Measurements from ENCODE around the gene TMC2.
"Not testable (repeated sequence)": the region's sequence is repeated elsewhere in the genome, so short reads cannot be mapped to it uniquely, and the experiment has no call there.

Gene TMC2, protein sequence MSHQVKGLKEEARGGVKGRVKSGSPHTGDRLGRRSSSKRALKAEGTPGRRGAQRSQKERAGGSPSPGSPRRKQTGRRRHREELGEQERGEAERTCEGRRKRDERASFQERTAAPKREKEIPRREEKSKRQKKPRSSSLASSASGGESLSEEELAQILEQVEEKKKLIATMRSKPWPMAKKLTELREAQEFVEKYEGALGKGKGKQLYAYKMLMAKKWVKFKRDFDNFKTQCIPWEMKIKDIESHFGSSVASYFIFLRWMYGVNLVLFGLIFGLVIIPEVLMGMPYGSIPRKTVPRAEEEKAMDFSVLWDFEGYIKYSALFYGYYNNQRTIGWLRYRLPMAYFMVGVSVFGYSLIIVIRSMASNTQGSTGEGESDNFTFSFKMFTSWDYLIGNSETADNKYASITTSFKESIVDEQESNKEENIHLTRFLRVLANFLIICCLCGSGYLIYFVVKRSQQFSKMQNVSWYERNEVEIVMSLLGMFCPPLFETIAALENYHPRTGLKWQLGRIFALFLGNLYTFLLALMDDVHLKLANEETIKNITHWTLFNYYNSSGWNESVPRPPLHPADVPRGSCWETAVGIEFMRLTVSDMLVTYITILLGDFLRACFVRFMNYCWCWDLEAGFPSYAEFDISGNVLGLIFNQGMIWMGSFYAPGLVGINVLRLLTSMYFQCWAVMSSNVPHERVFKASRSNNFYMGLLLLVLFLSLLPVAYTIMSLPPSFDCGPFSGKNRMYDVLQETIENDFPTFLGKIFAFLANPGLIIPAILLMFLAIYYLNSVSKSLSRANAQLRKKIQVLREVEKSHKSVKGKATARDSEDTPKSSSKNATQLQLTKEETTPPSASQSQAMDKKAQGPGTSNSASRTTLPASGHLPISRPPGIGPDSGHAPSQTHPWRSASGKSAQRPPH

DNA sequence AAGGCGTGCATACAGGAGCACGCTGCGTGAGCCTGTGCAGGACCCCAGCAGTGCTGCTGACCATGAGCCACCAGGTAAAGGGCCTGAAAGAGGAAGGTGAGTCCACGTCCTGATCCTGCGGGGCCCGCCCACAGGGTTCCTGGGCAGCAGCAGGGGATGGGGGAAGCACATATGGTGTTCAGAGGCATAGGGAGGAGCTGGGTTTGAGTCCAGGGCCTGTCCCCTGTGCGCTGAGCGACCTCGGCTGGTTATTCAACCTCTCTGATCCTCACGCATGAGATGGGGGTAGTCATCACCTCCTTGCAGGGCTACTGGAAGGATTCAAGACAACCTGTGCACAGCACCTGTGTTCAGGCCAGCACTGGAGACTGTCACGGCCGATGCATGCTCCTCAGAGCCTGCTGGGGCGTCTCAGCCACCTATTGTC lies at the start of gene TMC2:
TMC2 (plus strand) TSS at position 14 of the 427 bp plus-strand sequence; CDS start at position 63, 49 bp downstream.
- DNase-seq (ENCODE audit: insufficient read length, low spot score) = no peak
- no peak for FAIRE-seq
- TF ChIP-seq, protein P1, sequence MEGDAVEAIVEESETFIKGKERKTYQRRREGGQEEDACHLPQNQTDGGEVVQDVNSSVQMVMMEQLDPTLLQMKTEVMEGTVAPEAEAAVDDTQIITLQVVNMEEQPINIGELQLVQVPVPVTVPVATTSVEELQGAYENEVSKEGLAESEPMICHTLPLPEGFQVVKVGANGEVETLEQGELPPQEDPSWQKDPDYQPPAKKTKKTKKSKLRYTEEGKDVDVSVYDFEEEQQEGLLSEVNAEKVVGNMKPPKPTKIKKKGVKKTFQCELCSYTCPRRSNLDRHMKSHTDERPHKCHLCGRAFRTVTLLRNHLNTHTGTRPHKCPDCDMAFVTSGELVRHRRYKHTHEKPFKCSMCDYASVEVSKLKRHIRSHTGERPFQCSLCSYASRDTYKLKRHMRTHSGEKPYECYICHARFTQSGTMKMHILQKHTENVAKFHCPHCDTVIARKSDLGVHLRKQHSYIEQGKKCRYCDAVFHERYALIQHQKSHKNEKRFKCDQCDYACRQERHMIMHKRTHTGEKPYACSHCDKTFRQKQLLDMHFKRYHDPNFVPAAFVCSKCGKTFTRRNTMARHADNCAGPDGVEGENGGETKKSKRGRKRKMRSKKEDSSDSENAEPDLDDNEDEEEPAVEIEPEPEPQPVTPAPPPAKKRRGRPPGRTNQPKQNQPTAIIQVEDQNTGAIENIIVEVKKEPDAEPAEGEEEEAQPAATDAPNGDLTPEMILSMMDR (IDR thresholded peaks at IDR 0.05; ENCODE audit: insufficient read depth, missing control alignments) = no peak

DNA sequence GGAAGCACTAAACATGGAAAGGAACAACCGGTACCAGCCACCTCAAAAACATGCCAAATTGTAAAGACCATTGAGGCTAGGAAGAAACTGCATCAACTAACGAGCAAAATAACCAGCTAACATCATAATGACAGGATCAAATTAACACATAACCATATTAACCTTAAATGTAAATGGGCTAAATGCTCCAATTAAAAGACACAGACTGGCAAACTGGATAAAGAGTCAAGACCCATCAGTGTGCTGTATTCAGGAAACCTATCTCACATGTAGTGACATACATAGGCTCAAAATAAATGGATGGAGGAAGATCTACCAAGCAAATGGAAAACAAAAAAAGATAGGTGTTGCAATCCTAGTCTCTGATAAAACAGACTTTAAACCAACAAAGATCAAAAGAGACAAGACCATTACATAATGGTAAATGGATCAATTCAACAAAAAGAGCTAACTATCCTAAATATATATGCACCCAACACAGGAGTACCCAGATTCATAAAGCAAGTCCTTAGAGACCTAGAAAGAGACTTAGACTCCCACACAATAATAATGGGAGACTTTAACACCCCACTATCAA lies 33.5 kb upstream of the TMC2 start:
- DNase-seq (ENCODE audit: insufficient read length, low spot score); FAIRE-seq: not testable (repeated sequence)

DNA sequence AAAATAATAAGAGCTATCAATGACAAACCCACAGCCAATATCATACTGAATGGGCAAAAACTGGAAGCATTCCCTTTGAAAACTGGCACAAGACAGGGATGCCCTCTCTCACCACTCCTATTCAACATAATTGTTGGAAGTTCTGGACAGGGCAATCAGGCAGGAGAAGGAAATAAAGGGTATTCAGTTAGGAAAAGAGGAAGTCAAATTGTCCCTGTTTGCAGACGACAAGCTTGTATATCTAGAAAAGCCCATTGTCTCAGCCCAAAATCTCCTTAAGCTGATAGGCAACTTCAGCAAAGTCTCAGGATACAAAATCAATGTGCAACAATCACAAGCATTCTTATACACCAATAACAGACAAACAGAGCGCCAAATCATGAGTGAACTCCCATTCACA lies 31.6 kb upstream of the TMC2 start:
- not testable (repeated sequence) for FAIRE-seq; DNase-seq (ENCODE audit: insufficient read length, low spot score)

DNA sequence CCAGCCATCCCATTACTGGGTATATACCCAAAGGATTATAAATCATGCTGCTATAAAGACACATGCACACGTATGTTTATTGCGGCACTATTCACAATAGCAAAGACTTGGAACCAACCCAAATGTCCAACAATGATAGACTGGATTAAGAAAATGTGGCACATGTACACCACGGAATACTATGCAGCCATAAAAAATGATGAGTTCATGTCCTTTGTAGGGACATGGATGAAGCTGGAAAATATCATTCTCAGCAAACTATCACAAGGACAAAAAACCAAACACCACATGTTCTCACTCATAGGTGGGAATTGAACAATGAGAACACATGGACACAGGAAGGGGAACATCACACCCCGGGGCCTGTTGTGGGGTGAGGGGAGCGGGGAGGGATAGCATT lies 29.9 kb upstream of the TMC2 start:
- FAIRE-seq; DNase-seq (ENCODE audit: insufficient read length, low spot score): not testable (repeated sequence)

DNA sequence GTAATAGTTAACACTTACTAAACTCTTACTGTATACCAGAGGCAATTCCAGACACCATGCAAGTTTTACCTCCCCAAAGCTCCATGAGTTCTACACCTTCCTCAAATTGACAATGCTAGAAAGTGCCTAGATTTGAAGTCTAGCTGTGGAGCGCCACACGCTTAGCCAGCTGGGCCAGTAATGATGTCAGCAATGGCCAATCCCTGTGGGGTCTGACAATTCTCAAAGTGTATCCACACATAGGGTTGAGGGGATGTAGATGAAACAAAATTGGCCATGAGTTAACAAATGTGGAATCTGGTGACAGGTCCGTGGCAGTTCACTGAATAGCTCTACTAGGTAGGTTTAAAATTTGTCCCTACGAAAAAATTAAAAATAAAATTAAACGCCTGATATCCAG lies 28.9 kb upstream of the TMC2 start:
- TF ChIP-seq, protein P1 (IDR thresholded peaks at IDR 0.05; ENCODE audit: insufficient read depth, missing control alignments) = no peak
- FAIRE-seq = no peak
- no peak for DNase-seq (ENCODE audit: insufficient read length, low spot score)

DNA sequence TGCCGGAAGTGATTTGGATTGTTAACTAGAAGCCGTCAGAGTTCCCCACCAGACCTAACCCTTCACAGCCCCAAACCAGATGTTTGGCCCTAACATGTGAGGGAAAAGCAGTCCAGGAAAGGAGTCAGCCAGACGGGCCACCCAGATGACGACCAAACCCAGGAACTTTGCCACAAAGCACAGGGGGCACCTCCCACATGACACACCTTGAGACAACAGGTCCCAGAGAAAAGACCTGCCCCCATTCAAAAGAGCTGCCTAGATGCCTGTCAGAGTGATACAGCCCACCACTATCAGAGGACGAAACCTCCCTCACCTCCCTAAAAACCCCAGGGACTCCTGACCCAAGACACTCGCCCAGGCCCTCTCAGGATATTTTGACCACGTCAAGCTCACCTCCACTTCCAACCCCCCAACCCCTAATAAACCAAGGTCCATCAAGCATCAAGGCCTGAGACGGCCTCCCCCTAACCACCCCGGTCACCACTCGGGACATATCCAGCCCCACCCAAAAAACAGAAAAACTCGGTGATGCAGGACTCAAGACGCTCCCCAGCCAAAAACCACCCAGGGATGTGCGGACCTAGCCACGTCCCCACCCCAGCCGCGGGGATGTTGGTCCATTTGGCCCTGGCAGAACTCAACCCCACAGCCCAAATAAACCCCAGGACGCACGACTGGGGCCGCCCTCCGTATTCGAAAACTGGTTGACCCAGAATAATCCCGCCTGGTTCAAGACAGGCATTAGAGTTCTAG lies 28.3 kb upstream of the TMC2 start:
- TF ChIP-seq, protein P1 (IDR thresholded peaks at IDR 0.05; ENCODE audit: insufficient read depth, missing control alignments) = no peak
- DNase-seq (ENCODE audit: insufficient read length, low spot score) (no peak), FAIRE-seq (no peak)

DNA sequence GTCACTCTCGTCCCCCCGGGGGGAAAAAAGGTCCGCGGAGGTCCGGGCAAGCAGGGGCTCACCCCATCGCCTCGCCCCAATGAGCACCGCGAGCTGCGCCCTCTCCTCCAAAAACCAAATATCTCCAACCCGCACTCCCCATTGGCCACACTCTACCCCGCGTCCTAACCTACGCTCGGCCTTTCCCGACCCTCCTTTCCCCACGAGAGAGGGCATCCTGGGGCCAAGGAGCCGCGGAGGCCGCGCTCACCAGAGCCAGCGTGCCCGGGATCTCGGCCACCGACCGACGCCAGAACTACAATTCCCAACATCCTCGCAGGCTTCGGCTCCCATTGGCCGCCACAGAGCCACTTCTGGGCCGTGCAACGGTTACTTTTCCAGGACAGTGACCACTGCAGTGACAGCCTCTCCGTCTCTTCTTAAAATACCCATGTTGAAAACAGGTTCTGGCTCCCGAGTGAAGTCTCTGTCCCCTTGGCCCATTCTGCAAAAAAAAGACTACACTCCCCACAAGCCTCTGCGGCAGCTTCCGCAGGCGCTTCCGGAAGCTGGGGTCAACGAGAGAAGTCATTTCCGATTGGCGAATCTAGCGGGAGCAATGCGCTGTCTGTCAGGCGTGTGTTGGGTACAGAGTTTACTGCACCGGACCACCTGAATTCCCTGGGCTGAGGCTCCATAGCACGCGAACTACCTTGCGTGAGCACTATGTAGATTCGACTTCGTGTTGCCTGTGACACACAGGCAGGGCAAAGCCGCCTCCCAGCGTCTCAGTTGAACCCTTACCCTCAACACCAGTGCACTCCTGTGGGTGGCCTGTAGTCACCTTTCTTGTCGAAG lies 27.5 kb upstream of the TMC2 start, which contains the start of gene ZNF343:
ZNF343 (minus strand) TSS at position 285 of the 837 bp plus-strand sequence. CDS start 15,020 bp downstream, outside the sequence.
- FAIRE-seq (no peak), DNase-seq (ENCODE audit: insufficient read length, low spot score) (peak; percentile 36)
- TF ChIP-seq, protein P1 (IDR thresholded peaks at IDR 0.05; ENCODE audit: insufficient read depth, missing control alignments) = no peak
